Retina (tissue), 1 donor: ENCODE data around the gene PDHX.
"Not testable (repeated sequence)": the region's sequence is repeated elsewhere in the genome, so short reads cannot be mapped to it uniquely, and the experiment has no call there.

Experiments
- DNase-seq: peaks from one replicate; pipeline ENCODE4 v3.0.0-alpha.2; 2016

PDHX gene

DNA sequence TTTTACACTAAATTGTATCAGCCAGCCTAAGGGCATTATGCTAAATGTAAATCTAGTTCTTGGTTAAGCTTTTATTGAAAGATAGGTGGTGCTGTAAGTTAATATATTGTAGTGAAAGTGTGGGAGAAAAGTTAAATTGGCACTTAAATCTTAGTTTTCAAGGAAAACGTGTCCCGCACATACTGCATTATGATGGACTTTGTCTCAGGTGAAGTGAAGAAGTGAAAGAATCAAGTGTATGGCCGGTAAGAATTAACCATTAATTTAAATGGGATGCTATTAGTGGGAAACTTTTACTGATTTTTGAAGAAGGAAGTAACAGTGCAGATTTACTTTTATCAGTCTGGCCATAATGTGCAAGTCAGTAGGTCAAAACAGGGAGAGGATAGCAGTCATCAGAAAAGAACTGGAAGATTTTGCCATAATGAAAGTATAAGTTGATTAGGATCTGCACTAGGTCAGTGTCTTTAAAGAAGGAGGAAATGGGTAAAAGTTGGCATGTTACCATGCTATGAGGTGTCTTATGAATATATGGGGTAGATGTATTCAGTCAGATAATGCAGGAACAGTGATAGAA lies 81.6 kb downstream of the PDHX start:
- DNase-seq, result no peak

DNA sequence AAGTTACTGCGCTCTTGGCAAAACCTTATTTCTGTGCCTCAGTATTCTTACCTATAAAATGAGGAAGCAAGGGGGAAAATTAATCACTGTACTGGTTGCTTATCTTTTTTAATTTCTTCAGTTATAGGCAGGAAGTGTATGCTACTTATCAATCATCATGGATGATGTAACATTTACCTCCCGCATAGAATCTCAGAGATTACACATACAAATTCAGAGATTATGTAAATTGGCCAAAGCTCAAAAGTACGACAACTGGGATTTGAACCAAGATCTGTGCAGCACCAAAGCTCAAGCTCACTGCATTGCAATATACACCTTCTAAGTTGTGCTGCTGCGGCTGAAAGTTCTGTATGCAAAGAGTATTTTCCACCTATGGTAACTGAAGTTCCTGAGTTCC lies 83.0 kb downstream of the PDHX start:
- DNase-seq, result no peak

DNA sequence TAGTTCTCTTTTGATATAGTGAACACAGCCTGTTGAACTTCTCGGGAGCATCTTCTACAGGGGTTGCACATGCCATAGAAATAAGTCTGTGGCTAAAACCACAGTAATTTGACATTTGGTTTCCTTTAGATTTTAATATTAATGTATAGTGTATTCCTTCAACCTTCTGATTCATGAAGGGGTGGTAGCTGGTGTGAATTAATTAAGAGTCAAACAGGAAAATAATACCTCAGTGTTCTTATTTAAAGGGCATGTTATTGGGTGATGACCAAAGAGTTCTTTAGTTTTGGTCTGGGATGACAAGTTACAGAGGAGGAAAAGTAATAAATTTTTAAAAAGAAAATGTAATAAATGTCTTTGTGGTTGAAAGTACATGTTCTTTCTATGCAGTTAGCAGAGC lies 86.8 kb downstream of the PDHX start:
- no peak for DNase-seq

DNA sequence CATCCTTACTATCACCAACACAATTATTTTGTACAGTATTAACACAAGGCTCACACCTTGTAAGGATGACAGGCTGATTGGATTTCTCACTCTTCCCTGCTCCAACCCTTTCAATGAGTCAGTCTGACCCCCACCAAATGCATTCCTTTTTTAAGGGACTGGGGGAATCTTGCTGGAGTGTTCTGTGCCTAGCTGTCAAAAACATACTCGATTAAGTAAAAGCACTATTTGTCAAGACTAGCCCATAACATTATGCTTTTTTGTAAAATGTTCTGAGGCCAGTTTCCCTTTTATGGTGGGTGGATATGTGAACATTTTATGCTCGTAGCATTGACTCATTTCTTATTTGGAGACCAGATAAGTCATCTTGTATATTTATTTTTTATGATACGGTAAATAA lies 87.2 kb downstream of the PDHX start:
- DNase-seq, result no peak

DNA sequence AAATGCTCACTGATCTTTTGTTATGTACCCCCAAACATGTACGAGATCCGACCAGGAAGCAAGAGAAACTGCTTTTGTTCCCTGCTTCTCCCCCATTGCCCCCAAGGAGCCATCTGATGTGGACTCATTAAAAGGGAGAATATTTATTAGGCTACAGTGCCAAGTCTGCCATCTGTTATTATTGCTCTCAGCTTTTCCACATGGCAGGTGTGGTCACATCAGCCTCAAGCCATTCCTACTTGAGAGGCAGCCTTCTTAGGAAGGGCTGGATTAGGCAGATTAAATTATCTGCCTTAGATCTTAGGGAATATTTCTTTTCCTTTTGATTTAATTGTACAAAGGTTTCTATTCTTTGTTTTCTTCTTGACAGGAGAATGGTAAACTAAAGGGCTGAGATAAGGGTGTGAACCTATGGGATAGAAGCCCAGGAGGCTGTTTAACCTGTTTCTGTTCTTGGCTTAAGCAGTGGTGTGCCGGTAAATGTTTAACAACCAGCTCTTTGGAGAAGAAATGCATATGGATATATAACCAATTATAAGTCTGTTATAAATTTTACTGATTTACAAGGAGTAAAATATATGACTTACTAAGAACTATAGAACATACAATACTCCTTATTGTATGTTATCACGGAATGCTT lies 88.8 kb downstream of the PDHX start:
- no peak for DNase-seq

DNA sequence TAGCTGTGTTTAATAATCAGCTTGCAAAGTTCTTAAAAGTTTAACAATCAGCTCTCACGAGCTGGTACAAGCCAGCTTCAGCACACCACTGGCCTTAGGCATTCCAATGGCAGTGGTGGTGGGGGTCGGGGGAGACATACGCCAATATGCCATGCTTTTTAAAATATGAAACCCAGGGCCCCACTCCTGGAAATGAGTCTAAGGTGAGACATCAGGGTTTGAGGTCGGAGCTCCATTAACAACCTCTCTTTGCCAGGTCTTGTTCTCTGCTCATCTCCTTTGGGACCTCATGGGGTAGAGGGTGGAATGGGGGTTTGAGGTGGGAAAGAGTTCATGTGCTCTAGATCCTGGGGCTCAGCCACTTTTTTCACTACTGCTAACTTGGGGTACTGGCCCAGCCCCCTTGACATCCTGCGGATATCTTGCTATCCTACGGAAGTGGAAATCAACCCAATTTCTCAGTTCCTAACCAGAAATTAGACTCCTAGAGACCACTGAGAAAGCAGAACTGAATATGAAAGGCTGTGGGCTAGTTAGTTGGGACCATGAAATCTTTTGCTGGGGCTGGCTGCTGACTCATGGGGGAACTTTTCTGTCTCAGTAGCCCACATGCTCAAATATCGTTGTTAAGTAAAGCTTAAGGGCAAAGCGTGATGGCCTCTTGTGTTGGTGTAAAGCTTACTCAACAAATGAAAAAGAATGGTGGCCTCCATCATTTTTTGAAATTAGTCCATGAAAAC lies 90.1 kb downstream of the PDHX start:
- DNase-seq, result no peak

DNA sequence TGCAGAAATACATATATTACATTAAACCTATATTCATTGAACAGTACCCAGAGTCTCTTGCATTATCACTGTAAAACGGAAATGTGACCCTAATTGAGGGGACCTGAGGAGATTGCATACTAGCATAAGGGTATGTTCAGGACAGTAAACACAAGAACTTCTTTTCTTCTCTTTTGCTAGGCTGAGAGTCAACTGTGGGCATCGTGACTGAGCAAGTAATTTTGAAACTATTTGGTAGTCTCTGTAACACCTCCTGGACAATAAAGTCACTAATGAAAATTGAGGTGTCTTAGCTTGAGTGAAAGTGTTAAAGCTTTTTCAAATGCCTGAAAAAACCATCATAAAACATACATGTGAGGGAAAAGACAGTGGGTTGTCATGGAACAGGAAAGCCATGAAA lies 90.9 kb downstream of the PDHX start:
- no peak for DNase-seq

DNA sequence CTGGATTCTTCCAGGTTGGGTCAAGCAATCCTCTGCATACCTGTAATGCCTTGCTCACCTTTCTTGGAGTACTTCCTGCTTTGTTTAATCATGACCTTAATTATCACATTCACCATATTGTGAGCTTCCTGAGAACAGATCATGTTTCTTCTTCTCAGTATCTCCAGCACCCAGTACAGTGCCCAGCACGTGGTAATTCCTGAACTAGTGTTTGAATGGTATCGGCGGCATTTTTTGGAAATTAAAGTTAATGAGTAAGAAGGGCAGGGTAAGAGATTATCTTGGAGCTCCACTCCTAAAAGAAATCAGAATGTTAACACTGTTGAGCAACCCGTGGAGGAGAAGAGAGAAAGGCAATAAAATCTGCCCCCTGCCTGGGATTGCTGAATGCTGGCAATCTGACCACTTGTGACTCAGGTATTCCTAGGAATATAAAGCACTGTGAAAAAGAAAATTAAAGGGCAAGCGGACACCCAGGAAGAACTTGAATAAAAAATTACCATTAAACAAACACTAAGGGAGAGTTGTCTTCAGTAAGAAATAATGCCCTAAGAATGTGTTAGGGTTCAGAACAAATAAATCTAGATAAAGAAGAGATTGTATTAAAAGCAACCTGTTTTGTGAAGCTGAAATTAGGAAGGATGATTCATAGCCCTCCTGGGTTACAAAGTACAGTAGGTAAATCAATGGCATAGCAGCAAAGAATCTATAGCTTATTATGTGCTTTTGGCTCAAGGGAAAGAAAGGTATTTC lies 92.9 kb downstream of the PDHX start:
- DNase-seq, result no peak

DNA sequence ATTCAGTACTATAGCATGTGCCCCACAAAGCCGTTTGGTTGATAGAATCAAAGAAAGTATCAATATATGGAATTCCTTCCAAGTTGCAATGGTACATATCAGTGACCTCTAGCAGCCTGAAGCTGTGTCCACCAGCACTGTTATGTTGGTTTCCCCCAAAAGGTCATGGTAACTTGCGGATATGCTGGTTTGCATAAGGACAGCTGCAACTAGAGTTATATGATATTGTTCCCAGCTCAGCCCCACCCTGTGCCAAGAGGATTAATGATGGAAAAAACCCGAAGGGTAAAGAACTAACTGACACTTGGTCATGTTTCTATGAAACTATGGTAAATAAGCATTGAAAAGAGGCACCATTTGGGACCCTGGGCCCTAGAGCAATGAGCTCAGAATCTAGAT lies 93.5 kb downstream of the PDHX start:
- no peak for DNase-seq

DNA sequence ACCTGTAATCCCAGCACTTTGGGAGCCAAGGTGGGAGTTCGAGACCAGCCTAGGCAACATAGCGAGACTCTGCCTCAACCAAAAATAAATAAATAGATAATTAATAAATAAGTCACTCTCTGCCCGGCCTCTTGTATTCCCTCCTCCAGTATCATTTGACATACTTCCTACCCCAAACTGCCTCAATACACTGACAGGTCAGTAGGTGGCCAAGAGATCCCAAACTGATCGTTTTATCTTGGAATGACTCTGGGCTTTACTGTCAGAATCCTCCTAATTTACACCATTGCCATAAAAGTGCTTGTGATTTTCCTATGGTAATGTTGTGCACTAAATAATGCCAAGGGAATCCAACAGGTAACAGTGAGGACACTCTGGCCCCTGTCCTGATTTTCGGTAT lies 94.2 kb downstream of the PDHX start:
- DNase-seq, result no peak

DNA sequence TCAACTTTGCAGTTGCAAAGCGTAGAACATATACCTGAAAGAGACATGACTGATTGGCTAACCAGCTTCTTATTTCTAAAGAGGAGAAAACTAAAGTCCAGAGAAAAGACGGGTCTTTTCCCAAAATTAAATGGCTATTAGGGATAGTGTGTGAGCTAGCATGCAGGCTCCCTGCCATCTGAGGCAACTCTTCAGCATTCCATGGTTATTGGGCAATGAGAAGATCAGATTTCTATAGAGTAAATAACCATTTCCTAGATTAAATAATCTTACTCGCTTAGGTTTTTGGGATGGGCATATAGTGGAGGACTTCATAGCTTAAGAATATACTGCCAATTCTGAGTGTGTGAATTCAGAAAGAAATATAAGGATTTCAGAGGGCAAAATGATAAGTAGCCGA lies 95.0 kb downstream of the PDHX start:
- no peak for DNase-seq

DNA sequence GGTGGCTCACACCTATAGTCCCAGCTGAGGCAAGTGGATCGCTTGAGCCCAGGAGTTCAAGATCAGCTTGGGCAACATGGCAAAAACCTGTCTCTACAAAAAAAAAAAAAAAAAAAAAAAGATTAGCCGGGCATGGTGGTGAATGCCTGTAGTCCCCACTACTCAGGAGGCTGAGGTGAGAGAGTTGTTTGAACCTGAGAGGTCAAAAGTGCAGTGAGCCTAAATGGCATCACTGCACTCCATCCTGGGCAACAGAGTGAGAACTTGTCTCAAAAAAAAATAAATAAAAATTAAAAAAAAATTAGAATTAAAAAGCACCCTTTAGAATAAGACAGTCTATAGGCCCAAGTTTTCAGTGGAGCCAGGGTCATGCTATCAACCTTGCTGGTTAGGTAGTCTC lies 95.5 kb downstream of the PDHX start:
- no peak for DNase-seq

DNA sequence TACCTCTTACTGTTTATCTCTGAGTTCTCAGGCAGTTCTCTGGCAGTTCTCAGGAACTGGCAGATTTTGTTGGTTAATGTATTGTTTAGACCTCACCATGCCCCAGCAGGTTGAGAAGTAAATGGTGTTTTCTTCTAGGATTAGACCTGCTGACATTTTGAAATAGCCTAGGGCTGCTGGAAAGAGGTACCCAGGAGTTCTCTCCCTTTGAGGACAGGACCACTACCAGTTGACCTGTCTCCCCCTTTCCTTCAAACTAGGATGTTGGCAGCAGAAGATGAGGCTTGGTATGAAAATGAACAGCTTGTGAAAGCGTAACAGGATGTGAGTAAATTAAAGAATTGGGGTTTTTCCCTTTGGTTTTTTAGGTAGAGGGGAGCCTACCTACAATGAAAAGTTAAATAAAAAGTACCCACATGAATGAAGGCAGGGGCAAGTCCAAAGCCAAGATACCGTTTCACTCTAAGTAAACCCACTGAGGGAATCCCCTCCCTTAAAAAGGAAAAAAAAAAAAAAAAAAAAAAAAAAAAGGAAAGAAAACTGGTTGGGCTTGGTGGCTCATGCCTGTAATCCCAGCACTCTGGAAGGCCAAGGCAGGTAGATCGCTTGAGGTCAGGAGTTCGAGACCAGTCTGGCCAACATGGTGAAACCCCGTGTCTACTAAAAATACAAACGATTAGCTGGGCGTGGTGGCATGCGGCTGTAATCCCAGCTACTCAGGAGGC lies 96.2 kb downstream of the PDHX start:
- no peak for DNase-seq

DNA sequence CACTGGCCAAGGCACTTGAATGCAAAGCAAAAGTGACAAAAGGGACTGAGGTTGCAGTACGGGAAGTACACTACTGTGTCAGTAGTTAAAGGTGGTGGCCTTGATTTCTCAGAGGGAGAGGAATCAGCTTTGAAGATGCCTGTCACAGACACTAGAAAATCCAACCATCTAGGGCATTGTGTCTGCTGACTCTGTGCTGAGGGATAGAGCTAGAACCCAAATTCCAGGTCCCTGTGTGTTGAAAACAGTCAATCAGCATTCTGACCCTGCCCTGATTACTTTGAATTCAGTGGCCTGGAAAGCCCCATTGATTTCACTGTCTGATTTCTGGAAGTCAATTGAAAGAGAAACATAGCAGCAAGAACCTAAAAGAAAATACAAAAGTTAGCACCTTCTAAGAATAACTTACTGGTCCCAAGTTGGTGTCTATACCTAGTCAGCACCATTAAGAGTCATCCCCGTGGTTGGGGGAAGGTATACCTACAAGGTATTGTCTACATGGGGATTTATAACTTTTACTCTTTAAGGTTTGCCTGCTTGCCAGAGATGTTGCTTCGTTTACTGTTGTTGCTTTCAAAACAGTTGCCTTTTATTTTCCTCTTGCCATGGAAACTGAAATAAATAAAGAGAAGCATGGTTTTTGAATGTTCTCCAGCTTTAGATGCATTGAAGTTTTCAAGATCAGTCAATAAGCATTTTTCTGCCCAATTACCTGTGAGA lies 97.3 kb downstream of the PDHX start:
- DNase-seq, result peak; percentile 11

DNA sequence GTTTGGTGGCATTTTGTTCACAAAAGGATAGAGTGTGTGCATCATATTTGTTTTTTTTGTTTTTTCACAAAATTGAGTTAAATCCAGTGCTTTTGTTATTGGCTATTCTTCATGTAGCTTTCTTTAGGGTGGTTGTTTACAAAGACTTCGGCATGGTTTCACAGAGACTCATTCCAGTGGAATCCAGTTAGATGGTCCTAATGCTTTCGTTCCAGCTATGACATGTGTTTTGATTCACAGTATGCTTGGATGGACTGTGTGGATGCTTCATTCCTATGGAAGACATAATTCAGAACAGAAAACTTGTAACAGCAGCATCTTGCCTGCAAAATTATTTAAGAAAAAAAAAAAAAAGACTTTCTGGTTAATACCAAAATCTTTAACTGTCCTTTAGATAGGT lies 97.9 kb downstream of the PDHX start:
- DNase-seq, result no peak

DNA sequence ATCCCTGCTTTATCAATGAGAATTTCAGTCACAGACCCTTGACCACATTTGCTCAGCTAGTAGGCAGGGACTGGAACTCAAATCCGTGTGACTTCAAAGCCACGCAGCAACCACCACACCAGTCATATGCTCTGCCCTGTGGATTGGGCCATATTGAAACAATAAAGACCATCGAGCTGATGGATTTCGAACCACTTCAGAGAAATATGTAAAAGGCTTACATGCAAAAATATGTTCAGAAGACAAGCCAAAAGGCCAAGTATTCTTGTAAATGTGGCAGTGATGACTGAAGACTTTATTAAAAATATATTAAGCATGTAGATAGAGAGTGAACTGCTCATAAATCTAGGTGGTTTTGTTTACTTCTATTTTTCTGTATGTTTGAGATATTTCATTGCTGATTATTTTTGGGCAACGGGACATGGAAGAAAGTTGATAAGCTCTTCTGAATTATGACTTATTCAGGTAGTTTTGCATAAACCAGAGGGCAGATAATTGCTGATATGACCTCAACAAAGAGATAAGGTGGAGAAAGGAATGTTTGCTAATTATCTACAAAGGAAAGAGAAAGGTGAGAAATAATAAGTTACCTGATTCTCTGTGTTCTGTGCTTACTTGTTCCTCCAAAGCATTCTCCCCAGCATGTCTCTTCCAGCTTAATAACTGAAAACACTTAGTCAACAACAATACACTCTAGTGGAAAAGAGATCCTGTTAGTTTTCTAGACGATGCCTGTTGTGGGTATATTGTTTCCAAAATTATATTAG lies 99.4 kb downstream of the PDHX start:
- DNase-seq, result no peak

DNA sequence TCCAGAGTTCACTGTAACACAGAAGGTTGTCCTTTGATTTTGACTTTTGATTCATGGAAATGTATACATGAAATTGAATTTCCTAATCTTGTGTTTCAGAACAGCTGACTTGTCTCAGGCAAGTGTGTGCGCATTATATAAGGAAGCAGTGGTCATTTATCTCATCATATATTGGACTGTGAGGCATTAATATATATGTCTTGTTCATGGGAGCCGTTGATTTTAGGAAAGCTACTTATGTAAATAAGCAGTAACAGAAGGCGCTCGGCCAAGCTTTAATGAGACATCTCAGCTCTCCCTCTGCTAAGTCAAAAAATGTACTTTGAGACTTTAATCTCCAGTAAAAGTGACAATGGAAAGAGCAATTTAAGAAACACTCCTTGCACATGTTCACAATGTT lies 100.5 kb downstream of the PDHX start:
- DNase-seq, result no peak

DNA sequence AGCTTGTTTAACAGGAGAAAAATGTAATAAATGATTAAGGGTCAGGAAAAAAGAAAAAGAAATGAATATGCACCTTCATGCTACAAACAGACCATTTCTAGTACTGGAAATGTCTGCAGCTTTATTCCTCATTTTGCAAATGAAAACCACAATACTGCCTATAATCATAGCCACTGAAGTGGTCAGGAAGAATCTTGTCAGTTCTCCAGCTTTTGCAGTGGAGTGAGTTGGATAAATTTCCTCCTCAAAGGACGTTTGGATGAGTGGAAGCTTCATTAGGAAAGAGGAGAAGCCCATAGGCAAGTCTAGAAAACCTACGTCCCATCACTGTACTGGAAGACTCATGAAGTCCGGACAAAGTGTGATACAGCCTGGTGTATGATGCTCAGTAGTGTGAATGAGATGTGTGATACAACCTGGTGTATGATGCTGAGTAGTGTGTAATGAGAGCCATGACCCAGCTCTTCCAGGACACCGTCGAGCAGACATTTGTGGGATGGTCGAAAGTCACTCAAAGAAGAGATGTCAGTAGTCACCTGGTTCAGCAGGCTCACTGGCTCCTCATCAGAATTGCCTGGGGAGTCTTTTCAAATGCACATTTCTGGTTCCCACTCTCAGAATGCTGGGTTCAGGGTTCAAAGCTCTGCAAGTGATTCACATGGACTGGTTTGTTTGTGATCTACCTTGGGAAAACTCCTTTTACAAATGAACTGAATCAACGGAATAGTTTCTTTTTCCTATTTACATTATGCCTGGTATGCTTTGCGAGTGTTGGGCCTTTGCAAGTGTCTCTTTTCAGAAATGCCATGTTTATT lies 101.3 kb downstream of the PDHX start:
- no peak for DNase-seq

DNA sequence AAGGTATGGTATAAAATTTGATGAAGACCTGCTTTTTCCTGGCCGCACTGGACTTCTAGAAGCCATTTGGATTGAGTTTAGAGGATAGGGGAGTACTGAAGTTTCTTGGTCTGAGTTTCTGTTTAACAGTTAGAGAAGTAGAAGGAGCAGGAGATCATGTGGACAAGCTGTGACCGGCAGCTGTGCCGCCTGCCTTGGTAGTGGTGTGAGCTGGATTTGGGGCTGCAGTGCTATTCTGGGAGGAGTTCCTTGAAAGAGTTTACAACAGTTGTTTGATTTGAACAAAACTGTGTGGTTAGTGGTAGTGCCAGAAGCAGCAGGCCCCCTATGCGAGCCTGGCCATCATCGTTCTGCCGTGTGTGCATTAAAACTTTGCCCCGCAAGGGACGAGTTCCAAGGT lies 105.2 kb downstream of the PDHX start:
- no peak for DNase-seq

DNA sequence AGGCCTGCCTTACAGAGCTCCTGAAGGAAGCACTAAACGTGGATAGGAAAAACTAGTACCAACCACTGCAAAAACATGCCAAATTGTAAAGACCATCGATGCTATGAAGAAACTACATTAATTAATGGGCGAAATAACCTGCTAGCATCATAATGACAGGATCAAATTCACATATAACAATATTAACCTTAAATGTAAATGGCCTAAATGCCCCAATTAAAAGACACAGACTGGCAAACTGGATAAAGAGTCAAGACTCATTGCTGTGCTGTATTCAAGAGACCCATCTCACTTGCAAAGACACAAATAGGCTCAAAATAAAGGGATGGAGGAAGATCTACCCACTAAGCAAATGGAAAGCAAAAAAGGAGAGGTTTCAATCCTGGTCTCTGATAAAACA lies 107.5 kb downstream of the PDHX start:
- DNase-seq, result not testable (repeated sequence)

DNA sequence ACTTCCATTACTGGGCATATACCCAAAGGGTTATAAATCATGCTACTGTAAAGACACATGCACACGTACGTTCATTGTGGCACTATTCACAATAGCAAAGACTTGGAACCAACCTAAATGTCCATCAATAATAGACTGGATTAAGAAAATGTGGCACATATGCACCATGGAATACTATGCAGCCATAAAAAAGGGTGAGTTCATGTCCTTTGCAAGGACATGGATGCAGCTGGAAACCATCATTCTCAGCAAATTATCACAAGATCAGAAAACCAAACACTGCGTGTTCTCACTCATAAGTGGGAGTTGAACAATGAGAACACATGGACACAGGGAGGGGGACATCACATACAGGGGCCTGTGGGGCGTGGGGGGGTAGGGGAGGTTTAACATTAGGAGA lies 111.6 kb downstream of the PDHX start:
- DNase-seq, result not testable (repeated sequence)
